ENCODE results near the gene OR10A5. TPM values are rescaled to one million over a fixed set of nuclear protein-coding genes. Genes with fewer than 3 reads are reported as not detected.

Gene OR10A5
- total and polyA plus RNA-seq, 10 of the 15 experiments (the other 5 are each of a cell fraction or from before 2014, with no cell fraction given), result not detected

GRCh38 chr11:6856871-6857270 lies 11.4 kb downstream of the OR10A5 start:
- Histone ChIP-seq H3K36me3 (ENCODE audit: control insufficient read depth in 2 of 2, insufficient read depth in 2 of 2, low read length in 1 of 2) (no peaks in the 10 kb centered on the region), H3K27me3 (replicated peaks in 1 of 2; ENCODE audit: control insufficient read depth in 2 of 2, insufficient read depth in 2 of 2, low read length in 1 of 2) (no peaks in the 10 kb centered on the region), H3K79me2 (ENCODE audit: control insufficient read depth, insufficient read depth, low read length) (no peaks in the 10 kb centered on the region), H3K9ac (ENCODE audit: control insufficient read depth, insufficient read depth, low read length) (no peak overlapping the region), H3K27ac (ENCODE audit: control insufficient read depth, insufficient read depth) (no peak overlapping the region), H3K4me1 (ENCODE audit: control insufficient read depth, insufficient read depth, low read length) (no peaks in the 10 kb centered on the region), H3K4me3 (no peak overlapping the region), H2AFZ (ENCODE audit: control insufficient read depth, low read depth, low read length) (no peak overlapping the region), H3K9me3 (replicated peaks; ENCODE audit: control insufficient read depth, insufficient read depth, low read length) (no peaks in the 10 kb centered on the region), H3K4me2 (ENCODE audit: control insufficient read depth, insufficient read depth) (no peak overlapping the region), H4K20me1 (ENCODE audit: control insufficient read depth, insufficient read depth) (no peaks in the 10 kb centered on the region)
- in situ Hi-C loops (cut with MboI), result no loop called here
- RAD21 ChIA-PET (ENCODE audit: unreplicated experiment), result no interaction called here
- DNase-seq (ENCODE audit: low read depth, low spot score) (no peak), ATAC-seq (peak; percentile 84), FAIRE-seq (no peak)
- WGBS (ENCODE audit: insufficient coverage, insufficient replicate concordance, low lambda C conversion rate, missing lambda C conversion rate), result 11% methylated on average over 3 of the region's 3 CpGs
- SMC1A ChIA-PET (ENCODE audit: uncharacterized antibody, unreplicated experiment), result no interaction called here
- TF ChIP-seq JUNB (IDR thresholded peaks at IDR 0.05) (peak; percentile 70), SPI1 (IDR thresholded peaks at IDR 0.05; ENCODE audit: borderline replicate concordance, insufficient read depth, low read depth, low read length) (no peak)
- POLR2A ChIA-PET, result no interaction called here
- intact Hi-C loops (cut with micrococcal nuclease; ENCODE audit: unreplicated experiment), result no loop called here
- CTCF ChIA-PET, result no interaction called here
- no TSS peak for BruUV-seq (replicated peaks)

DNA sequence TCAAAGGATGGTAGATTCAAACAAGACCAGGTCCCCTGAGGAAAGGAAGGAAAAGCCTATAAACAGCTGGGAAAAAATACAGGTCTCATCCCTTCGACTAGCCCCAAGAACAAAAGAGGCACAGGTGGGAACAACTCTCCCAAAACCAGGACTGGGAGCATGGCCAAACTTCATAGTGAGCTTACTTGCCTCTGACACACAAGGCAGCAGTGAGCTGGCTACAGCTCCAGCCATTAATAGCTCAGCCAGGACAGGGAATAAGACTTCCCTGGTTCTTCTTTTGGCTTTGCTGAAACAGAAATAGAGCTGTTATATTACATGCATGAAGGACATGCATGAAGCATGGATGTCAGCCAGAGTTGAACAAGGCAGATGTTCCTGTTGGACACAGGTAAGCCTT lies 17.5 kb downstream of the OR10A5 start, which contains the start of gene OR10A2:
Gene OR10A2 (plus strand): TSS at position 97 of the 400 bp plus-strand sequence. CDS start 6,698 bp downstream, outside the sequence.
- ATAC-seq (no peak), DNase-seq (ENCODE audit: low read depth, low spot score) (no peak), FAIRE-seq (no peak)
- no peak within 1 kb of the TSS for H3K27ac ChIP-seq (ENCODE audit: control insufficient read depth, insufficient read depth)
- in situ Hi-C loops (cut with MboI) (no loop called here), intact Hi-C loops (cut with micrococcal nuclease; ENCODE audit: unreplicated experiment) (no loop called here)
- ChIA-PET RAD21 (ENCODE audit: unreplicated experiment) (no interaction called here), SMC1A (ENCODE audit: uncharacterized antibody, unreplicated experiment) (interaction anchor here (0.7 to 0.9 kb wide), 2 partner anchors 9 to 13 kb away, joined by 3 read pairs; no protein-coding TSS in a partner anchor), POLR2A (no interaction called here), CTCF (interaction anchor here (0.6 to 3.2 kb wide), 3 partner anchors 25 to 358 kb away, joined by 3 to 9 read pairs (median 4); no protein-coding TSS in a partner anchor)
- H3K4me2 ChIP-seq (ENCODE audit: control insufficient read depth, insufficient read depth), result no peak within 1 kb of the TSS
- no peaks in the 10 kb centered on the region for H3K4me1 ChIP-seq (ENCODE audit: control insufficient read depth, insufficient read depth, low read length)
- no peaks in the 10 kb centered on the region for H3K27me3 ChIP-seq (replicated peaks in 1 of 2; ENCODE audit: control insufficient read depth in 2 of 2, insufficient read depth in 2 of 2, low read length in 1 of 2)
- 6% methylated on average over 1 of the region's 1 CpG for WGBS (ENCODE audit: insufficient coverage, insufficient replicate concordance, low lambda C conversion rate, missing lambda C conversion rate)
- H4K20me1 ChIP-seq (ENCODE audit: control insufficient read depth, insufficient read depth), result no peaks in the 10 kb centered on the region; the same call in 1 of the 2 replicates
- no peaks in the 10 kb centered on the region for H3K36me3 ChIP-seq (ENCODE audit: control insufficient read depth in 2 of 2, insufficient read depth in 2 of 2, low read length in 1 of 2)
- H3K9ac ChIP-seq (ENCODE audit: control insufficient read depth, insufficient read depth, low read length), result no peak within 1 kb of the TSS
- H3K9me3 ChIP-seq (replicated peaks; ENCODE audit: control insufficient read depth, insufficient read depth, low read length), result no peaks in the 10 kb centered on the region
- TF ChIP-seq CEBPB (IDR thresholded peaks at IDR 0.05; ENCODE audit: borderline replicate concordance in 1 of 2, low read depth in 2 of 2, low read length in 2 of 2) (no peak), HCFC1 (IDR thresholded peaks at IDR 0.05; ENCODE audit: low read length) (no peak), SP1 (IDR thresholded peaks at IDR 0.05; ENCODE audit: low read depth, low read length) (no peak), HDAC2 (IDR thresholded peaks at IDR 0.05) (no peak), SRF (IDR thresholded peaks at IDR 0.05; ENCODE audit: low read depth in 2 of 2, low read length in 2 of 2) (no peak), TARDBP (IDR thresholded peaks at IDR 0.05; ENCODE audit: borderline replicate concordance) (no peak)
- TF ChIP-seq, protein P1, sequence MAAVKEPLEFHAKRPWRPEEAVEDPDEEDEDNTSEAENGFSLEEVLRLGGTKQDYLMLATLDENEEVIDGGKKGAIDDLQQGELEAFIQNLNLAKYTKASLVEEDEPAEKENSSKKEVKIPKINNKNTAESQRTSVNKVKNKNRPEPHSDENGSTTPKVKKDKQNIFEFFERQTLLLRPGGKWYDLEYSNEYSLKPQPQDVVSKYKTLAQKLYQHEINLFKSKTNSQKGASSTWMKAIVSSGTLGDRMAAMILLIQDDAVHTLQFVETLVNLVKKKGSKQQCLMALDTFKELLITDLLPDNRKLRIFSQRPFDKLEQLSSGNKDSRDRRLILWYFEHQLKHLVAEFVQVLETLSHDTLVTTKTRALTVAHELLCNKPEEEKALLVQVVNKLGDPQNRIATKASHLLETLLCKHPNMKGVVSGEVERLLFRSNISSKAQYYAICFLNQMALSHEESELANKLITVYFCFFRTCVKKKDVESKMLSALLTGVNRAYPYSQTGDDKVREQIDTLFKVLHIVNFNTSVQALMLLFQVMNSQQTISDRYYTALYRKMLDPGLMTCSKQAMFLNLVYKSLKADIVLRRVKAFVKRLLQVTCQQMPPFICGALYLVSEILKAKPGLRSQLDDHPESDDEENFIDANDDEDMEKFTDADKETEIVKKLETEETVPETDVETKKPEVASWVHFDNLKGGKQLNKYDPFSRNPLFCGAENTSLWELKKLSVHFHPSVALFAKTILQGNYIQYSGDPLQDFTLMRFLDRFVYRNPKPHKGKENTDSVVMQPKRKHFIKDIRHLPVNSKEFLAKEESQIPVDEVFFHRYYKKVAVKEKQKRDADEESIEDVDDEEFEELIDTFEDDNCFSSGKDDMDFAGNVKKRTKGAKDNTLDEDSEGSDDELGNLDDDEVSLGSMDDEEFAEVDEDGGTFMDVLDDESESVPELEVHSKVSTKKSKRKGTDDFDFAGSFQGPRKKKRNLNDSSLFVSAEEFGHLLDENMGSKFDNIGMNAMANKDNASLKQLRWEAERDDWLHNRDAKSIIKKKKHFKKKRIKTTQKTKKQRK (IDR thresholded peaks at IDR 0.05; ENCODE audit: low read depth, low read length), result no peak
- TF ChIP-seq, protein P2, sequence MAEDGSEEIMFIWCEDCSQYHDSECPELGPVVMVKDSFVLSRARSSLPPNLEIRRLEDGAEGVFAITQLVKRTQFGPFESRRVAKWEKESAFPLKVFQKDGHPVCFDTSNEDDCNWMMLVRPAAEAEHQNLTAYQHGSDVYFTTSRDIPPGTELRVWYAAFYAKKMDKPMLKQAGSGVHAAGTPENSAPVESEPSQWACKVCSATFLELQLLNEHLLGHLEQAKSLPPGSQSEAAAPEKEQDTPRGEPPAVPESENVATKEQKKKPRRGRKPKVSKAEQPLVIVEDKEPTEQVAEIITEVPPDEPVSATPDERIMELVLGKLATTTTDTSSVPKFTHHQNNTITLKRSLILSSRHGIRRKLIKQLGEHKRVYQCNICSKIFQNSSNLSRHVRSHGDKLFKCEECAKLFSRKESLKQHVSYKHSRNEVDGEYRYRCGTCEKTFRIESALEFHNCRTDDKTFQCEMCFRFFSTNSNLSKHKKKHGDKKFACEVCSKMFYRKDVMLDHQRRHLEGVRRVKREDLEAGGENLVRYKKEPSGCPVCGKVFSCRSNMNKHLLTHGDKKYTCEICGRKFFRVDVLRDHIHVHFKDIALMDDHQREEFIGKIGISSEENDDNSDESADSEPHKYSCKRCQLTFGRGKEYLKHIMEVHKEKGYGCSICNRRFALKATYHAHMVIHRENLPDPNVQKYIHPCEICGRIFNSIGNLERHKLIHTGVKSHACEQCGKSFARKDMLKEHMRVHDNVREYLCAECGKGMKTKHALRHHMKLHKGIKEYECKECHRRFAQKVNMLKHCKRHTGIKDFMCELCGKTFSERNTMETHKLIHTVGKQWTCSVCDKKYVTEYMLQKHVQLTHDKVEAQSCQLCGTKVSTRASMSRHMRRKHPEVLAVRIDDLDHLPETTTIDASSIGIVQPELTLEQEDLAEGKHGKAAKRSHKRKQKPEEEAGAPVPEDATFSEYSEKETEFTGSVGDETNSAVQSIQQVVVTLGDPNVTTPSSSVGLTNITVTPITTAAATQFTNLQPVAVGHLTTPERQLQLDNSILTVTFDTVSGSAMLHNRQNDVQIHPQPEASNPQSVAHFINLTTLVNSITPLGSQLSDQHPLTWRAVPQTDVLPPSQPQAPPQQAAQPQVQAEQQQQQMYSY (CRISPR knock-in tag; IDR thresholded peaks at IDR 0.05), result no peak
- BruUV-seq (replicated peaks), result no TSS peak
- H2AFZ ChIP-seq (ENCODE audit: control insufficient read depth, low read depth, low read length), result no peak within 1 kb of the TSS
- H3K79me2 ChIP-seq (ENCODE audit: control insufficient read depth, insufficient read depth, low read length), result no peaks in the 10 kb centered on the region
- no peak within 1 kb of the TSS for H3K4me3 ChIP-seq
